H1 (cell line): ENCODE data around the gene DPP10. TPM values are rescaled to one million over a fixed set of nuclear protein-coding genes. Genes with fewer than 3 reads are reported as not detected.

Experiments used
- CTCF ChIA-PET: fragments of 300-600 bp; sonication (Branson Sonifier 250); formaldehyde crosslinking; loops from one replicate; lab custom pipeline; 2021; ENCODE audit not compliant: partially characterized antibody; lab: Charles Lee
- POLR2A ChIA-PET: fragments of 300-600 bp; sonication (Branson Sonifier 250); formaldehyde crosslinking; loops from one replicate; lab custom pipeline; 2021; ENCODE audit warnings: inconsistent platforms; ENCODE audit not compliant: partially characterized antibody; lab: Charles Lee
- DNase-seq, 2 experiments: peaks; one replicate each; pipeline versions ENCODE4 v3.0.0 to v3.0.0-alpha.2; 2010 to 2022; ENCODE audit warnings: low spot score in 2 of 2, low read depth in 1 of 2, mixed read lengths in 1 of 2
- FAIRE-seq: peaks from 2 replicates; lab custom pipeline; 2011; peaks lifted over from hg19 to GRCh38; lab: Jason Lieb, UNC
- H2AFZ ChIP-seq: 2 replicates; pipeline ENCODE4 v1.8.1; 2012; ENCODE audit warnings: low read length, inconsistent platforms
- H2AK5ac ChIP-seq: 2 replicates; pipeline ENCODE4 v1.6.1; 2013; ENCODE audit warnings: low read depth, low read length
- H2BK120ac ChIP-seq: replicated peaks from 2 replicates; pipeline ENCODE3; 2013; ENCODE audit warnings: low read depth, low read length, inconsistent platforms
- H2BK12ac ChIP-seq: 2 replicates; pipeline ENCODE4 v1.6.1; 2013; ENCODE audit warnings: low read depth, low read length
- H2BK15ac ChIP-seq: 2 replicates; pipeline ENCODE4 v1.6.1; 2013; ENCODE audit warnings: low read length
- H2BK20ac ChIP-seq: 2 replicates; pipeline ENCODE4 v1.6.1; 2013; ENCODE audit warnings: low read length
- H2BK5ac ChIP-seq: 2 replicates; pipeline ENCODE4 v1.6.1; 2013; ENCODE audit warnings: low read depth, low read length
- H3K14ac ChIP-seq: 2 replicates; pipeline ENCODE4 v1.6.1; 2013; ENCODE audit warnings: inconsistent platforms; ENCODE audit not compliant: insufficient read length
- H3K18ac ChIP-seq: 2 replicates; pipeline ENCODE4 v1.6.1; 2013; ENCODE audit warnings: low read length; ENCODE audit errors: extremely low read depth
- H3K23ac ChIP-seq: 2 replicates; pipeline ENCODE4 v1.6.1; 2013; ENCODE audit warnings: inconsistent platforms; ENCODE audit not compliant: insufficient read length
- H3K23me2 ChIP-seq: 2 replicates; pipeline ENCODE4 v1.6.1; 2013; ENCODE audit warnings: low read depth, low read length
- H3K27ac ChIP-seq: 2 replicates; pipeline ENCODE4 v1.6.1; 2011; ENCODE audit warnings: low read depth, low read length, inconsistent platforms
- H3K27me3 ChIP-seq, 4 experiments: replicated peaks in 1 of 4; 1 replicate in 1 of 4; 2 replicates in 3 of 4; pipeline versions ENCODE4 v1.6.1 to v1.8.1; 2011 to 2013; ENCODE audit warnings: low read length in 3 of 4, mild to moderate bottlenecking in 3 of 4, inconsistent platforms in 2 of 4, mixed read lengths in 2 of 4, moderate library complexity in 1 of 4; ENCODE audit not compliant: control insufficient read depth in 3 of 4, insufficient read depth in 3 of 4; ENCODE audit errors: extremely low read depth in 1 of 4
- H3K36me3 ChIP-seq, 4 experiments: 2 replicates each; pipeline versions ENCODE4 v1.6.1 to v1.8.1; 2011 to 2013; ENCODE audit warnings: mild to moderate bottlenecking in 4 of 4, low read length in 3 of 4, moderate library complexity in 2 of 4, control low read depth in 1 of 4, inconsistent platforms in 1 of 4; ENCODE audit not compliant: insufficient read depth in 4 of 4, control insufficient read depth in 2 of 4
- H3K4ac ChIP-seq: replicated peaks from 2 replicates; pipeline ENCODE3; 2013; ENCODE audit warnings: low read length, low read depth, mixed read lengths, inconsistent platforms; ENCODE audit not compliant: insufficient read length
- H3K4me1 ChIP-seq, 4 experiments: replicated peaks in 1 of 4; 1 replicate in 1 of 4; 2 replicates in 3 of 4; pipeline versions ENCODE4 v1.6.1 to v1.8.1; 2011 to 2013; ENCODE audit warnings: low read length in 3 of 4, inconsistent platforms in 2 of 4, mixed read lengths in 1 of 4; ENCODE audit not compliant: insufficient read depth in 4 of 4, control insufficient read depth in 3 of 4
- H3K4me2 ChIP-seq, 2 experiments: 2 replicates each; pipeline versions ENCODE4 v1.6.1 to v1.8.1; 2011 to 2013; ENCODE audit warnings: low read depth in 2 of 2, low read length in 2 of 2, control low read depth in 1 of 2, inconsistent platforms in 1 of 2, mild to moderate bottlenecking in 1 of 2; ENCODE audit not compliant: insufficient read depth in 1 of 2
- H3K4me3 ChIP-seq, 4 experiments: fragments of 200-600, 300-600 bp in 1 of 4; sonication (generic), shearing (Covaris generic), sonication (Bioruptor Twin) in 1 of 4; 2 replicates each; pipeline versions ENCODE4 v1.5.1 to v1.8.1; 2011 to 2016; ENCODE audit warnings: low read length in 4 of 4, low read depth in 3 of 4, control low read depth in 2 of 4, inconsistent platforms in 2 of 4, mild to moderate bottlenecking in 2 of 4, mixed read lengths in 1 of 4, moderate library complexity in 1 of 4; ENCODE audit not compliant: insufficient read depth in 2 of 4; ENCODE audit errors: extremely low read depth in 1 of 4
- H3K56ac ChIP-seq: replicated peaks from 2 replicates; pipeline ENCODE3; 2013; ENCODE audit warnings: low read depth, mild to moderate bottlenecking, mixed read lengths, low read length, inconsistent platforms; ENCODE audit not compliant: insufficient read length
- H3K79me1 ChIP-seq: 2 replicates; pipeline ENCODE4 v1.6.1; 2013; ENCODE audit warnings: low read depth, low read length, control low read depth
- H3K79me2 ChIP-seq, 2 experiments: 2 replicates each; pipeline versions ENCODE4 v1.6.1 to v1.8.1; 2012 to 2013; ENCODE audit warnings: low read length in 2 of 2, mild to moderate bottlenecking in 2 of 2, inconsistent platforms in 1 of 2; ENCODE audit not compliant: insufficient read depth in 2 of 2, control insufficient read depth in 1 of 2
- H3K9ac ChIP-seq, 4 experiments: replicated peaks in 1 of 4; 1 replicate in 1 of 4; 2 replicates in 3 of 4; pipeline versions ENCODE4 v1.6.1 to v1.8.1; 2011 to 2013; ENCODE audit warnings: low read depth in 3 of 4, low read length in 3 of 4, control low read depth in 2 of 4, mild to moderate bottlenecking in 2 of 4, moderate library complexity in 2 of 4, inconsistent platforms in 1 of 4; ENCODE audit errors: extremely low read depth in 1 of 4
- H3K9me3 ChIP-seq, 2 experiments: 2 replicates each; pipeline versions ENCODE4 v1.6.1 to v1.8.1; 2012 to 2013; ENCODE audit warnings: mild to moderate bottlenecking in 2 of 2, moderate library complexity in 2 of 2, control low read depth in 1 of 2, inconsistent platforms in 1 of 2, low read depth in 1 of 2, low read length in 1 of 2, mixed read lengths in 1 of 2; ENCODE audit not compliant: insufficient read depth in 2 of 2
- H4K20me1 ChIP-seq, 2 experiments: replicated peaks in 1 of 2; 2 replicates each; pipeline versions ENCODE3 to v1.8.1; 2011 to 2013; ENCODE audit warnings: inconsistent platforms in 2 of 2, low read length in 2 of 2, mild to moderate bottlenecking in 1 of 2; ENCODE audit not compliant: insufficient read depth in 2 of 2, control insufficient read depth in 1 of 2
- H4K5ac ChIP-seq: 2 replicates; pipeline ENCODE4 v1.6.1; 2013; ENCODE audit warnings: low read length, low read depth, mixed read lengths, inconsistent platforms; ENCODE audit not compliant: insufficient read length
- H4K8ac ChIP-seq: 2 replicates; pipeline ENCODE4 v1.8.0; 2013; ENCODE audit warnings: mild to moderate bottlenecking, moderate library complexity, low read length, inconsistent platforms; ENCODE audit not compliant: insufficient read depth; ENCODE audit errors: extremely low read depth
- H4K91ac ChIP-seq: replicated peaks from 2 replicates; pipeline ENCODE3; 2013; ENCODE audit warnings: low read length, mixed read lengths, inconsistent platforms; ENCODE audit not compliant: insufficient read length
- ASH2L ChIP-seq: fragments of 200-600, 300-600 bp; sonication (generic); IDR thresholded peaks from one replicate; pipeline ENCODE4 v1.7.1; 2017; ENCODE audit warnings: low read length
- EP300 ChIP-seq, 2 experiments: IDR thresholded peaks; 1 replicate in 1 of 2; 2 replicates in 1 of 2; pipeline ENCODE4 v1.6.1; 2011 to 2012; ENCODE audit warnings: low read depth in 2 of 2, low read length in 2 of 2, mild to moderate bottlenecking in 2 of 2, borderline replicate concordance in 1 of 2, inconsistent platforms in 1 of 2, moderate library complexity in 1 of 2
- NANOG ChIP-seq: IDR thresholded peaks from 2 replicates; pipeline ENCODE4 v1.6.1; 2011; ENCODE audit warnings: low read length, low read depth, mild to moderate bottlenecking, inconsistent platforms; ENCODE audit not compliant: insufficient read depth, poor library complexity, severe bottlenecking
- NRF1 ChIP-seq: IDR thresholded peaks from 2 replicates; pipeline ENCODE4 v1.6.1; 2011; ENCODE audit warnings: mild to moderate bottlenecking, low read depth, low read length, improper control_type of control experiment
- RBBP5 ChIP-seq: IDR thresholded peaks from 2 replicates; pipeline ENCODE4 v1.7.1; 2012; ENCODE audit warnings: low read depth, mild to moderate bottlenecking, inconsistent platforms, low read length, moderate library complexity, borderline replicate concordance
- SAP30 ChIP-seq: fragments of 300-600 bp; sonication (generic); IDR thresholded peaks from 2 replicates; pipeline ENCODE4 v1.7.1; 2012; ENCODE audit warnings: low read length, moderate library complexity, mild to moderate bottlenecking, inconsistent platforms; ENCODE audit not compliant: insufficient read depth, insufficient replicate concordance
- SIRT6 ChIP-seq: IDR thresholded peaks from one replicate; pipeline ENCODE4 v1.7.1; 2012; ENCODE audit warnings: low read length, inconsistent platforms
- SRF ChIP-seq: IDR thresholded peaks from 2 replicates; pipeline ENCODE4 v1.6.1; 2011; ENCODE audit warnings: mild to moderate bottlenecking, low read depth, low read length, moderate library complexity
- TAF1 ChIP-seq: IDR thresholded peaks from 2 replicates; pipeline ENCODE4 v1.6.1; 2011; ENCODE audit warnings: mild to moderate bottlenecking, low read depth, low read length
- TAF7 ChIP-seq: optimal IDR thresholded peaks from 2 replicates; pipeline ENCODE3; 2011; ENCODE audit warnings: low read depth, mild to moderate bottlenecking, inconsistent platforms, low read length, moderate library complexity, borderline replicate concordance
- TCF12 ChIP-seq: IDR thresholded peaks from 2 replicates; pipeline ENCODE4 v1.6.1; 2011; ENCODE audit warnings: low read depth, mild to moderate bottlenecking, low read length
- TEAD4 ChIP-seq: IDR thresholded peaks from 2 replicates; pipeline ENCODE4 v1.6.1; 2012; ENCODE audit warnings: low read depth, low read length, inconsistent platforms, mixed read lengths
- YY1 ChIP-seq: IDR thresholded peaks from 2 replicates; pipeline ENCODE4 v1.6.1; 2011; ENCODE audit warnings: low read depth, mild to moderate bottlenecking, low read length
- ZNF274 ChIP-seq: IDR thresholded peaks from 2 replicates; pipeline ENCODE4 v1.7.0; 2012; ENCODE audit warnings: low read length, borderline replicate concordance; ENCODE audit errors: extremely low read depth
- polyA plus RNA-seq, 7 experiments: library from polyadenylated mRNA; depleted of rRNA in 3 of 7; stranded (reverse) in 5 of 7; unstranded in 2 of 7; fragments of >200 nt in 5 of 7; fragments of 200-250 nt in 2 of 7; gene quantifications; 1 replicate in 5 of 7; 2 replicates in 1 of 7; 4 replicates in 1 of 7; pipeline versions ENCODE4 v1.2.1 to v1.2.3, GENCODE V29; 2011 to 2013; ENCODE audit warnings: missing spikeins in 2 of 7, mixed read lengths in 2 of 7
- total RNA-seq: library from RNA; stranded (reverse); fragmentation: NEBNext Ultra II Directional; extraction: Animal tissue kit (Norgen Biotek cat#: 25700); gene quantifications from 2 replicates; pipeline ENCODE4 v1.2.1, GENCODE V29; 2021
- TF ChIP-seq, protein P1 (sequence below): IDR thresholded peaks from 2 replicates; pipeline ENCODE4 v1.6.1; 2012; ENCODE audit warnings: low read length, inconsistent platforms

The DPP10 gene
- total and polyA plus RNA-seq, 2 of the 8 experiments (the other 6 are each of a cell fraction or from before 2014, with no cell fraction given) = 3.3 to 7.2 TPM

DNA sequence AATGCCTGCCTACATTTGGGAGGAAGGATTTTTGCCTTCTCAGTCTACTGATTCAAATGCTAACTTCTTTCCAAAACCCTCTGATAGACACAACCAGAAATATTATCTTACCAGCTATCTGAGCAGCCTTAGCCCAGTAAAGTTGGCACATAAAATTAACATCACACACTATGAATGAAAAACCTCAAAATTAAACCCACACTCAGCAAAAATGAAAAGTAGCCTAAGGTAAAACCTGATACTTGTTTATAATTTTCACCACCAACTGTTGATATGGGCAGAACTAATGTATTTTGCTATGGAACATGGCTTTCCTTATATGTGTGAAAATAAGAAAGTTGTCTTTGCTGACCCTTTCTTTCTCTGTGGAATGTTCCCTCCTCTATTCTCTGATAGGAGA is 226.0 kb downstream of the DPP10 start:
- Histone ChIP-seq H3K27me3 (no peaks in the 10 kb centered on the region), H3K27ac (no peak overlapping the region), H3K4me1 (no peaks in the 10 kb centered on the region; a peak in 1 of 7 replicates), H4K20me1 (no peaks in the 10 kb centered on the region), H3K56ac (no peak overlapping the region), H3K4ac (no peak overlapping the region), H4K5ac (no peak overlapping the region), H3K79me1 (no peaks in the 10 kb centered on the region), H3K23me2 (no peaks in the 10 kb centered on the region), H3K18ac (no peak overlapping the region), H3K9ac (no peak overlapping the region), H2BK5ac (no peak overlapping the region), H2BK20ac (no peak overlapping the region), H2BK15ac (no peak overlapping the region), H3K23ac (no peak overlapping the region), H4K8ac (no peak overlapping the region), H3K4me2 (no peak overlapping the region), H3K9me3 (no peaks in the 10 kb centered on the region), H2BK120ac (no peak overlapping the region), H2AK5ac (no peak overlapping the region), H3K14ac (no peak overlapping the region), H4K91ac (no peak overlapping the region), H2BK12ac (no peak overlapping the region), H2AFZ (no peak overlapping the region), H3K4me3 (no peak overlapping the region), H3K79me2 (no peaks in the 10 kb centered on the region), H3K36me3 (no peaks in the 10 kb centered on the region)
- FAIRE-seq (no peak), DNase-seq (no peak)
- POLR2A ChIA-PET = no interaction called here
- CTCF ChIA-PET = no interaction called here
- TF ChIP-seq SAP30 = no peak
- no peak for TF ChIP-seq ZNF274
- TF ChIP-seq TAF1 = no peak
- TF ChIP-seq ASH2L = no peak
- no peak for TF ChIP-seq RBBP5
- TF ChIP-seq YY1 = no peak
- no peak for TF ChIP-seq SRF
- no peak for TF ChIP-seq TAF7
- TF ChIP-seq SIRT6 = no peak
- no peak for TF ChIP-seq TCF12
- TF ChIP-seq NRF1 = no peak
- no peak for TF ChIP-seq TEAD4
- no peak for TF ChIP-seq NANOG
- TF ChIP-seq EP300 (IDR thresholded peaks at IDR 0.05; ENCODE audit: borderline replicate concordance in 1 of 2, low read depth in 2 of 2, low read length in 2 of 2) = no peak
- TF ChIP-seq, protein P1, sequence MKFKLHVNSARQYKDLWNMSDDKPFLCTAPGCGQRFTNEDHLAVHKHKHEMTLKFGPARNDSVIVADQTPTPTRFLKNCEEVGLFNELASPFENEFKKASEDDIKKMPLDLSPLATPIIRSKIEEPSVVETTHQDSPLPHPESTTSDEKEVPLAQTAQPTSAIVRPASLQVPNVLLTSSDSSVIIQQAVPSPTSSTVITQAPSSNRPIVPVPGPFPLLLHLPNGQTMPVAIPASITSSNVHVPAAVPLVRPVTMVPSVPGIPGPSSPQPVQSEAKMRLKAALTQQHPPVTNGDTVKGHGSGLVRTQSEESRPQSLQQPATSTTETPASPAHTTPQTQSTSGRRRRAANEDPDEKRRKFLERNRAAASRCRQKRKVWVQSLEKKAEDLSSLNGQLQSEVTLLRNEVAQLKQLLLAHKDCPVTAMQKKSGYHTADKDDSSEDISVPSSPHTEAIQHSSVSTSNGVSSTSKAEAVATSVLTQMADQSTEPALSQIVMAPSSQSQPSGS = no peak
